Prostate gland (tissue), 2 donors: ENCODE results near the gene DHX9.

Experiments
- CTCF ChIP-seq, 4 experiments: fragments of 200-600 bp in 2 of 4; fragments of 450-650 bp in 2 of 4; sonication (generic) in 2 of 4; IDR thresholded peaks; 1 replicate in 3 of 4; 2 replicates in 1 of 4; pipeline ENCODE4 v1.5.1; 2016 to 2019; ENCODE audit warnings: antibody characterized with exemption in 4 of 4, mild to moderate bottlenecking in 2 of 4, moderate library complexity in 2 of 4
- POLR2A ChIP-seq: fragments of 450-650 bp; IDR thresholded peaks from one replicate; pipeline ENCODE4 v1.6.1; 2016; ENCODE audit warnings: antibody characterized with exemption, mild to moderate bottlenecking
- POLR2AphosphoS5 ChIP-seq: sonication (generic); formaldehyde crosslinking; IDR thresholded peaks from one replicate; pipeline ENCODE4 v1.6.1; 2017; ENCODE audit warnings: antibody characterized with exemption

- TF ChIP-seq CTCF (IDR thresholded peaks at IDR 0.05), result no peak
- no peak for TF ChIP-seq POLR2AphosphoS5
- no peak for TF ChIP-seq POLR2A
These were observed 21.5 kb downstream of the DHX9 start for GRCh38 chr1:182860658-182861057.
